ENCODE measurements around the gene ADGRD1. TPM values are rescaled to one million over a fixed set of nuclear protein-coding genes. Genes with fewer than 3 reads are reported as not detected.

The ADGRD1 gene
- total and polyA plus RNA-seq, 5 donors from 2014 or later, result 0.56 TPM; not detected in 4

GRCh38 chr12:131018019-131018620 lies 64.4 kb downstream of the ADGRD1 start:
- Histone ChIP-seq H3K9me3 (ENCODE audit: control insufficient read depth in 2 of 2, low read length in 2 of 2) (no peaks in the 10 kb centered on the region), H3K36me3 (ENCODE audit: control insufficient read depth, insufficient read depth, low read length) (no peaks in the 10 kb centered on the region), H3K27ac (ENCODE audit: insufficient read depth, low read length, poor library complexity, severe bottlenecking) (no peak overlapping the region), H3K27me3 (ENCODE audit: control insufficient read depth, insufficient read depth, low read length) (no peaks in the 10 kb centered on the region), H3K4me3 (ENCODE audit: low read depth, low read length) (no peak overlapping the region), H3K4me1 (ENCODE audit: control insufficient read depth, insufficient read depth, low read length, poor library complexity, severe bottlenecking) (no peaks in the 10 kb centered on the region)
- peaks cover 0 to 3% (median 0%) of the 10 kb centered on the region in 7 donors for H3K9me3 Mint-ChIP-seq
- ATAC-seq (ENCODE audit: low read depth in 2 of 2), result no peak
- H3K4me3 Mint-ChIP-seq, result no peak overlapping the region
- H3K36me3 Mint-ChIP-seq, result no peaks in the 10 kb centered on the region
- H3K4me1 Mint-ChIP-seq, result no peaks in the 10 kb centered on the region
- no peak for DNase-seq
- H3K27ac Mint-ChIP-seq, result no peak overlapping the region
- H3K27me3 Mint-ChIP-seq, result no peaks in the 10 kb centered on the region

- Histone ChIP-seq H3K27ac (ENCODE audit: insufficient read depth, low read length, poor library complexity, severe bottlenecking) (no peak overlapping the region), H3K9me3 (ENCODE audit: control insufficient read depth in 2 of 2, low read length in 2 of 2) (no peaks in the 10 kb centered on the region), H3K4me3 (ENCODE audit: low read depth, low read length) (no peak overlapping the region), H3K27me3 (ENCODE audit: control insufficient read depth, insufficient read depth, low read length) (no peaks in the 10 kb centered on the region), H3K36me3 (ENCODE audit: control insufficient read depth, insufficient read depth, low read length) (no peaks in the 10 kb centered on the region), H3K4me1 (ENCODE audit: control insufficient read depth, insufficient read depth, low read length, poor library complexity, severe bottlenecking) (no peaks in the 10 kb centered on the region)
- DNase-seq (no peak), ATAC-seq (ENCODE audit: low read depth in 2 of 2) (no peak)
- H3K9me3 Mint-ChIP-seq, result peaks cover 0 to 3% (median 0%) of the 10 kb centered on the region in 7 donors
- H3K27ac Mint-ChIP-seq, result no peak overlapping the region
- no peaks in the 10 kb centered on the region for H3K4me1 Mint-ChIP-seq
- H3K4me3 Mint-ChIP-seq, result no peak overlapping the region
- no peaks in the 10 kb centered on the region for H3K36me3 Mint-ChIP-seq
- H3K27me3 Mint-ChIP-seq, result no peaks in the 10 kb centered on the region
Observed at GRCh38 chr12:131018808-131019397, 65.2 kb downstream of the ADGRD1 start.

DNA sequence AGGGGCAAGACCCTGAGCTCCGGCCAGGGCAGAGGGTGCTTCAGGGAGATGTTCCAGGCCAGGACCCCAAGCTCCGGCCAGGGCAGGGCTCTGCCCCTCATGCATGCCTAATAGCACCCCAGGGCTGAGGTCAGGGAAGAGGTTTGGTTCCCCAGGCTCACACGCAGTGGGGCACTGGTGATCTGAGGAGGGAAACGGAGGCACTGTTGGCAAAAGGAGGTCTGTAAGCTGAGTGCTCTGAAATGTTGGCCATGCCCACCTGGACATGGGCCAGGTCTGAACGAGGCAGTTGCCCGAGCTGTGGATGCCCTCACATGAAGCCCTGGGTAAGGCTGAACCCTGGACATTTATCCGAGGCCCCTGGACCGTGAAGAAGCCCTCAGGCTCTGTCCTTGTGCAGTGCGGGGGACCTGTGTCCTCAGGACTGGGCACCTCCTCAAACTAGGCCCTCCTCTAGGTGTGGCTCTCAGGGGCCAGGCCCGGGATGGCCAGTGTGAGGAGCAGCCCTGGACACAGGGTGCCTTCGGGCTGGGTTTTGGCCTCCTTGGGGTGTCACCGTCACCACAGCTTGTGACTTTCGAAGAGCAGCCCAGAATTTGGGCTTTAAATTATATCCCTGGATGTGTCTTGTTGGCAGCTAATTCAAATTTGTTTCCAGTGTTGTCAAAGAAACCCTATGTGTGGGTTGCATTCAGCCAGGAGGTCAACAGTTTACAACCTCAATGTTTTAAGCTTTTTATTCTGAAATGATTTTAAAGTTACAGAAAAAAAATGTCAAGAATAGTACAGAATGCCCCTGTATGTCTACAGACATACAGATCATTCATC lies 66.8 kb downstream of the ADGRD1 start:
- no peaks in the 10 kb centered on the region for H3K36me3 ChIP-seq (ENCODE audit: control insufficient read depth, insufficient read depth, low read length)
- H3K4me1 Mint-ChIP-seq, result no peaks in the 10 kb centered on the region
- H3K27ac Mint-ChIP-seq, result no peak overlapping the region
- H3K27me3 Mint-ChIP-seq, result no peaks in the 10 kb centered on the region
- H3K9me3 Mint-ChIP-seq, result peaks cover 0 to 3% (median 0%) of the 10 kb centered on the region in 7 donors
- ATAC-seq (ENCODE audit: low read depth in 2 of 2), result no peak
- H3K4me1 ChIP-seq (ENCODE audit: control insufficient read depth, insufficient read depth, low read length, poor library complexity, severe bottlenecking), result no peaks in the 10 kb centered on the region
- H3K27ac ChIP-seq (ENCODE audit: insufficient read depth, low read length, poor library complexity, severe bottlenecking), result no peak overlapping the region
- no peak overlapping the region for H3K4me3 ChIP-seq (ENCODE audit: low read depth, low read length)
- no peaks in the 10 kb centered on the region for H3K36me3 Mint-ChIP-seq
- H3K9me3 ChIP-seq (ENCODE audit: control insufficient read depth in 2 of 2, low read length in 2 of 2), result no peaks in the 10 kb centered on the region
- DNase-seq, result no peak
- no peak overlapping the region for H3K4me3 Mint-ChIP-seq
- H3K27me3 ChIP-seq (ENCODE audit: control insufficient read depth, insufficient read depth, low read length), result no peaks in the 10 kb centered on the region

- no peak overlapping the region for H3K4me3 ChIP-seq (ENCODE audit: low read depth, low read length)
- no peaks in the 10 kb centered on the region for H3K4me1 ChIP-seq (ENCODE audit: control insufficient read depth, insufficient read depth, low read length, poor library complexity, severe bottlenecking)
- no peak for ATAC-seq (ENCODE audit: low read depth in 2 of 2)
- Mint-ChIP-seq H3K4me1 (no peaks in the 10 kb centered on the region), H3K36me3 (no peaks in the 10 kb centered on the region), H3K27ac (peak overlapping the region in 1 of 3 donors; percentile 29), H3K4me3 (no peak overlapping the region), H3K27me3 (no peaks in the 10 kb centered on the region), H3K9me3 (peaks cover 0 to 3% (median 0%) of the 10 kb centered on the region in 7 donors)
- H3K9me3 ChIP-seq (ENCODE audit: control insufficient read depth in 2 of 2, low read length in 2 of 2), result no peaks in the 10 kb centered on the region
- no peak overlapping the region for H3K27ac ChIP-seq (ENCODE audit: insufficient read depth, low read length, poor library complexity, severe bottlenecking)
- H3K27me3 ChIP-seq (ENCODE audit: control insufficient read depth, insufficient read depth, low read length), result no peaks in the 10 kb centered on the region
- no peaks in the 10 kb centered on the region for H3K36me3 ChIP-seq (ENCODE audit: control insufficient read depth, insufficient read depth, low read length)
- DNase-seq, result no peak
Observed at GRCh38 chr12:131021154-131021541, 67.4 kb downstream of the ADGRD1 start.

DNA sequence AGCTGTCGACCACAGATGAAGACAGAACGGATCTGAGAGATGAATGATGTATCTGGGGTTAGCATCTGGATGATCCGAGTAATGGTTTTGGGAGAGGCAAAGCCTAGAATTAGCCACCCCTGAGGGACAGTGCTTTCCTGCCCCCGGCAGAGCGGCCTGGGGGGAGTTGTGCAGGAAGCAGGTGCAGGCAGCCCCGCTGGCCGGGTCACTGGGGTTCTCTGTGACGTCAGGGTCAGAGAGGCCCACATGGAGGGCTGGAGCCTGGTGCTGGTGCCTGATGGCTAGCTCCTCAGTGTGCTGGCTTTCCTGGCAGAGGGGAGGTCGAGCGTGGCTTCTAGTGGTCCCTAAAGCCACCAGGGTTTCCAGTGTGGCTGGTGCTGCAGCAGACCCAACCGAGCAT lies 70.3 kb downstream of the ADGRD1 start:
- no peaks in the 10 kb centered on the region for H3K4me1 Mint-ChIP-seq
- no peak overlapping the region for H3K27ac ChIP-seq (ENCODE audit: insufficient read depth, low read length, poor library complexity, severe bottlenecking)
- H3K27ac Mint-ChIP-seq, result no peak overlapping the region
- ATAC-seq (ENCODE audit: low read depth in 2 of 2) (no peak), DNase-seq (no peak)
- H3K4me3 Mint-ChIP-seq, result no peak overlapping the region
- no peaks in the 10 kb centered on the region for H3K36me3 Mint-ChIP-seq
- no peaks in the 10 kb centered on the region for H3K9me3 ChIP-seq (ENCODE audit: control insufficient read depth in 2 of 2, low read length in 2 of 2)
- no peaks in the 10 kb centered on the region for H3K4me1 ChIP-seq (ENCODE audit: control insufficient read depth, insufficient read depth, low read length, poor library complexity, severe bottlenecking)
- H3K27me3 Mint-ChIP-seq, result no peaks in the 10 kb centered on the region
- H3K27me3 ChIP-seq (ENCODE audit: control insufficient read depth, insufficient read depth, low read length), result no peaks in the 10 kb centered on the region
- H3K36me3 ChIP-seq (ENCODE audit: control insufficient read depth, insufficient read depth, low read length), result no peaks in the 10 kb centered on the region
- H3K9me3 Mint-ChIP-seq, result peaks cover 0 to 2% (median 0%) of the 10 kb centered on the region in 7 donors
- no peak overlapping the region for H3K4me3 ChIP-seq (ENCODE audit: low read depth, low read length)

GRCh38 chr12:131024721-131025120 lies 71.0 kb downstream of the ADGRD1 start:
- peaks cover 0 to 2% (median 0%) of the 10 kb centered on the region in 7 donors for H3K9me3 Mint-ChIP-seq
- H3K27ac ChIP-seq (ENCODE audit: insufficient read depth, low read length, poor library complexity, severe bottlenecking), result no peak overlapping the region
- DNase-seq, result no peak
- no peak overlapping the region for H3K4me3 ChIP-seq (ENCODE audit: low read depth, low read length)
- no peaks in the 10 kb centered on the region for H3K4me1 Mint-ChIP-seq
- no peak overlapping the region for H3K27ac Mint-ChIP-seq
- ATAC-seq (ENCODE audit: low read depth in 2 of 2), result no peak
- H3K4me3 Mint-ChIP-seq, result no peak overlapping the region
- no peaks in the 10 kb centered on the region for H3K27me3 ChIP-seq (ENCODE audit: control insufficient read depth, insufficient read depth, low read length)
- no peaks in the 10 kb centered on the region for H3K9me3 ChIP-seq (ENCODE audit: control insufficient read depth in 2 of 2, low read length in 2 of 2)
- H3K36me3 ChIP-seq (ENCODE audit: control insufficient read depth, insufficient read depth, low read length), result no peaks in the 10 kb centered on the region
- H3K4me1 ChIP-seq (ENCODE audit: control insufficient read depth, insufficient read depth, low read length, poor library complexity, severe bottlenecking), result no peaks in the 10 kb centered on the region
- no peaks in the 10 kb centered on the region for H3K27me3 Mint-ChIP-seq
- no peaks in the 10 kb centered on the region for H3K36me3 Mint-ChIP-seq

- H3K27me3 ChIP-seq (ENCODE audit: control insufficient read depth, insufficient read depth, low read length), result no peaks in the 10 kb centered on the region
- Mint-ChIP-seq H3K36me3 (no peaks in the 10 kb centered on the region), H3K4me3 (no peak overlapping the region), H3K9me3 (peaks cover 0 to 2% (median 0%) of the 10 kb centered on the region in 7 donors), H3K27ac (no peak overlapping the region), H3K4me1 (no peaks in the 10 kb centered on the region), H3K27me3 (no peaks in the 10 kb centered on the region)
- H3K9me3 ChIP-seq (ENCODE audit: control insufficient read depth in 2 of 2, low read length in 2 of 2), result no peaks in the 10 kb centered on the region
- DNase-seq, result no peak
- H3K27ac ChIP-seq (ENCODE audit: insufficient read depth, low read length, poor library complexity, severe bottlenecking), result no peak overlapping the region
- no peaks in the 10 kb centered on the region for H3K4me1 ChIP-seq (ENCODE audit: control insufficient read depth, insufficient read depth, low read length, poor library complexity, severe bottlenecking)
- no peak for ATAC-seq (ENCODE audit: low read depth in 2 of 2)
- H3K4me3 ChIP-seq (ENCODE audit: low read depth, low read length), result no peak overlapping the region
- no peaks in the 10 kb centered on the region for H3K36me3 ChIP-seq (ENCODE audit: control insufficient read depth, insufficient read depth, low read length)
Observed at GRCh38 chr12:131025234-131025633, 71.5 kb downstream of the ADGRD1 start.
